HL-60 (cell line): ENCODE data around the gene MKLN1.

Experiments used
- DNase-seq, 2 experiments: peaks; one replicate each; pipeline ENCODE4 v3.0.0-alpha.2; 2010 to 2020; ENCODE audit warnings: low read depth in 1 of 2, low spot score in 1 of 2
- H3K27ac ChIP-seq: fragments of 250-450 bp; sonication (Bioruptor Pico); replicated peaks from 2 replicates; pipeline ENCODE4 v1.5.1; 2020; ENCODE audit warnings: mild to moderate bottlenecking, moderate library complexity
- H3K27me3 ChIP-seq: fragments of 250-450 bp; sonication (Bioruptor Pico); 2 replicates; pipeline ENCODE4 v1.5.1; 2021; ENCODE audit warnings: mild to moderate bottlenecking, moderate library complexity; ENCODE audit not compliant: insufficient read depth, poor library complexity, severe bottlenecking
- H3K4me3 ChIP-seq: replicated peaks from 2 replicates; pipeline ENCODE4 v1.5.1; 2011; ENCODE audit warnings: mild to moderate bottlenecking, control low read depth, low read length; ENCODE audit not compliant: insufficient read depth
- GABPA ChIP-seq: IDR thresholded peaks from 2 replicates; pipeline ENCODE4 v1.6.1; 2012; ENCODE audit warnings: low read depth
- POLR2AphosphoS5 ChIP-seq: IDR thresholded peaks from 2 replicates; pipeline ENCODE4 v1.6.1; 2012; ENCODE audit warnings: low read depth
- REST ChIP-seq: IDR thresholded peaks from 2 replicates; pipeline ENCODE4 v1.6.1; 2012; ENCODE audit warnings: low read depth; ENCODE audit not compliant: insufficient replicate concordance
- SPI1 ChIP-seq: IDR thresholded peaks from 2 replicates; pipeline ENCODE4 v1.6.1; 2012; ENCODE audit warnings: low read depth, mild to moderate bottlenecking, borderline replicate concordance
- TF ChIP-seq, protein P1 (sequence below): IDR thresholded peaks from one replicate; pipeline ENCODE4 v1.5.1; 2011; ENCODE audit warnings: low read length, control low read depth, inconsistent platforms; ENCODE audit not compliant: insufficient read depth

Gene MKLN1

DNA sequence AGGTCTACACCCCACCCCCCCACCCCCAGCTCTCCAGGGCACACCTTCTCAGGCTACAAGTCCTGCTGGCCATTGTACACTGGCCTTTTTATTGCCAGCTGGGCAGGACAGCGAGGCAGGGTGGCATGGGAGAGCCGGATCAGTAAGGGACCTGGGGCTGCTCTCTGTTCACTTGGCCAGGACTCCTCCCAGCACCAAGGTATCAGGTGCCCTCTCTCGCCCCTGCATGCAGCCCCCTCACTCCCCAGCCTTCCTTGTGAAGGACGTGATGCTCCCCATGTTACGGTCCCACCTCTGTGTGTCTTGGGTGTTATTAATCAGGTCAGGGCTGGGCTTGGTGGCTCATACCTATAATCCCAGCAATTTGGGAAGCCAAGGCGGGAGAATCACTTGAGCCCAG lies 202.5 kb downstream of the MKLN1 start:
- no peak for DNase-seq

DNA sequence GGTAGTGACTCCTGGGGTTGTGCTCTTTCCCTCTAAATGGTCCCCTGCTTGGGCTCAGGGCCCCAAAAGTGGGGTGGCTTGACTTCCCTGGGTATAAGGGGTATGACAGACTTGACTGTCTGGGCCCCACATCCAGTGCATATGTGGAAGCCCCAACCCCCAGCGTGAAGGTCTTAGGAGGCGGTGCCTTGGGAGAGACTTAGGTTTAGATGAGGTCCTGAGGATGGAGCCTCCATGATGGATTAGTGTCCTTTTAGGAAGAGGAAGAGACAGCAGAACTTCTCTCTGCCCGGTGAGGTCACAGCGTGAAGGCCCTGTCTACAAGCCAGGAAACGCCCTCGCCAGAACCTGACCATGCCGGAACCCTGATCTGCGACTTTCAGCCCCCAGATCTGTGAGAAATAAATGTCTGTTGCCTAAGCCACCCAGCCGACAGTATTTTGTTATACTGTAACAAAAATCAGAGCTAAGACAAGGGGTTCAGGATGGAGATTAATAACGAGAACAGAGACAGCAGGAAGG lies 205.0 kb downstream of the MKLN1 start:
- H3K27ac ChIP-seq = no peak overlapping the region
- TF ChIP-seq GABPA (no peak), REST (no peak)
- no peaks in the 10 kb centered on the region for H3K27me3 ChIP-seq
- DNase-seq = no peak
- H3K4me3 ChIP-seq = no peak overlapping the region

More for the DNA sequence above, 202.5 kb downstream of the MKLN1 start:
- no peak overlapping the region for H3K4me3 ChIP-seq
- no peak for TF ChIP-seq REST
- TF ChIP-seq POLR2AphosphoS5 = no peak
- no peak for TF ChIP-seq GABPA
- TF ChIP-seq, protein P1, sequence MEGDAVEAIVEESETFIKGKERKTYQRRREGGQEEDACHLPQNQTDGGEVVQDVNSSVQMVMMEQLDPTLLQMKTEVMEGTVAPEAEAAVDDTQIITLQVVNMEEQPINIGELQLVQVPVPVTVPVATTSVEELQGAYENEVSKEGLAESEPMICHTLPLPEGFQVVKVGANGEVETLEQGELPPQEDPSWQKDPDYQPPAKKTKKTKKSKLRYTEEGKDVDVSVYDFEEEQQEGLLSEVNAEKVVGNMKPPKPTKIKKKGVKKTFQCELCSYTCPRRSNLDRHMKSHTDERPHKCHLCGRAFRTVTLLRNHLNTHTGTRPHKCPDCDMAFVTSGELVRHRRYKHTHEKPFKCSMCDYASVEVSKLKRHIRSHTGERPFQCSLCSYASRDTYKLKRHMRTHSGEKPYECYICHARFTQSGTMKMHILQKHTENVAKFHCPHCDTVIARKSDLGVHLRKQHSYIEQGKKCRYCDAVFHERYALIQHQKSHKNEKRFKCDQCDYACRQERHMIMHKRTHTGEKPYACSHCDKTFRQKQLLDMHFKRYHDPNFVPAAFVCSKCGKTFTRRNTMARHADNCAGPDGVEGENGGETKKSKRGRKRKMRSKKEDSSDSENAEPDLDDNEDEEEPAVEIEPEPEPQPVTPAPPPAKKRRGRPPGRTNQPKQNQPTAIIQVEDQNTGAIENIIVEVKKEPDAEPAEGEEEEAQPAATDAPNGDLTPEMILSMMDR = no peak
- no peak for TF ChIP-seq SPI1
- H3K27ac ChIP-seq = no peak overlapping the region
- H3K27me3 ChIP-seq = no peaks in the 10 kb centered on the region

DNA sequence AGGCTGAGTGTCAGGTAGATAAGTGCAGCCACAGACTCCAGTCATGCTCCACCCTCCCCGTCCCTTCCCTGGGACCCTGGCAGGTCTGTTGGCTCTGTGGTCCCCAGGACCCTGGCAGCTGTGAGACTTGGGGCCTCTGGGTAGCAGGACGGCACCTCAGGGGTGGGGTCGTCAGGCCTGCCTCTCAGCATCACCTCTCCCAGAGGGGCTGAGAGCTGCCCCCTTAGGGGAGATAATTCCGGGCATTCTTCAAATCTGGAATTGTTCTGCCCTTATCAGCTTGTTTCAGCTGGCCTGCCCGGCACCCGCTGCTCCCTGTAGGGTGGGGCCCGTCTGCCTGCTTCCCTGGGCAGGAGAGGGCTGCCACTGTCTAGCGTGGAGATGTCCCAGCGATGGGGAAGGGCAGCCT lies 205.5 kb downstream of the MKLN1 start:
- Histone ChIP-seq H3K27me3 (no peaks in the 10 kb centered on the region), H3K27ac (no peak overlapping the region), H3K4me3 (no peak overlapping the region)
- TF ChIP-seq REST = no peak
- TF ChIP-seq, protein P1 = no peak
- no peak for TF ChIP-seq SPI1
- TF ChIP-seq GABPA = no peak
- no peak for TF ChIP-seq POLR2AphosphoS5
- no peak for DNase-seq
